OCI-LY7 (cell line): ENCODE data around the gene TMEM151B. TPM values are rescaled to one million over a fixed set of nuclear protein-coding genes. Genes with fewer than 3 reads are reported as not detected.

ENCODE experiments used
- BruUV-seq: library from RNA; stranded (reverse); fragments of 400-500 nt; replicated peaks from 2 replicates; lab custom pipeline; 2021; lab: Mats Ljungman, UMichigan
- CTCF ChIA-PET: fragments of 300-600 bp; sonication (Branson Sonifier 250); formaldehyde crosslinking; loops from one replicate; lab custom pipeline; 2022; ENCODE audit warnings: antibody characterized with exemption; ENCODE audit not compliant: unreplicated experiment; lab: Charles Lee
- POLR2A ChIA-PET: fragments of 300-600 bp; sonication (Branson Sonifier 250); formaldehyde crosslinking; loops from one replicate; lab custom pipeline; 2022; ENCODE audit warnings: antibody characterized with exemption; lab: Charles Lee
- DNase-seq: peaks from one replicate; pipeline ENCODE4 v3.0.0-alpha.2; 2015; ENCODE audit warnings: low spot score
- H2AFZ ChIP-seq: fragments of 200-600 bp; sonication (generic), shearing (Covaris generic); 2 replicates; pipeline ENCODE4 v1.6.1; 2014; ENCODE audit warnings: mild to moderate bottlenecking, antibody characterized with exemption, low read length, moderate library complexity
- H3K27ac ChIP-seq: fragments of 200-600 bp; sonication (generic); 2 replicates; pipeline ENCODE4 v1.5.1; 2014; ENCODE audit warnings: mixed run types, low read depth, mild to moderate bottlenecking, moderate library complexity, low read length, inconsistent platforms; ENCODE audit not compliant: poor library complexity, severe bottlenecking
- H3K36me3 ChIP-seq: fragments of 200-600 bp; sonication (generic); 2 replicates; pipeline ENCODE4 v1.6.1; 2014; ENCODE audit warnings: mild to moderate bottlenecking, antibody characterized with exemption, low read length, moderate library complexity, mixed read lengths; ENCODE audit not compliant: insufficient read depth
- H3K4me1 ChIP-seq: fragments of 200-600 bp; sonication (generic); 2 replicates; pipeline ENCODE4 v1.5.1; 2014; ENCODE audit warnings: mild to moderate bottlenecking, low read length; ENCODE audit not compliant: insufficient read depth, poor library complexity, severe bottlenecking
- H3K4me2 ChIP-seq: fragments of 200-600 bp; sonication (generic); 2 replicates; pipeline ENCODE4 v1.6.1; 2014; ENCODE audit warnings: mild to moderate bottlenecking, low read length
- H3K4me3 ChIP-seq: fragments of 200-600 bp; sonication (generic); 2 replicates; pipeline ENCODE4 v1.5.1; 2014; ENCODE audit warnings: mild to moderate bottlenecking, low read depth, low read length; ENCODE audit not compliant: poor library complexity, severe bottlenecking
- H3K79me2 ChIP-seq: fragments of 200-600 bp; sonication (generic); 2 replicates; pipeline ENCODE4 v1.6.1; 2016; ENCODE audit warnings: low read depth, mild to moderate bottlenecking, low read length, moderate library complexity, mixed read lengths; ENCODE audit not compliant: insufficient read depth
- H3K9me2 ChIP-seq: fragments of 200-600 bp; sonication (generic); 2 replicates; pipeline ENCODE4 v1.6.1; 2016; ENCODE audit warnings: mild to moderate bottlenecking, low read length, mixed read lengths; ENCODE audit not compliant: insufficient read depth
- H3K9me3 ChIP-seq: fragments of 200-600 bp; sonication (generic); 2 replicates; pipeline ENCODE4 v1.6.1; 2014; ENCODE audit warnings: mild to moderate bottlenecking, mixed run types, low read length, mixed read lengths
- H4K20me1 ChIP-seq: fragments of 200-600 bp; sonication (generic); 2 replicates; pipeline ENCODE4 v1.6.1; 2014; ENCODE audit warnings: mild to moderate bottlenecking, antibody characterized with exemption, low read length, moderate library complexity, mixed read lengths; ENCODE audit not compliant: insufficient read depth
- EZH2phosphoT487 ChIP-seq: fragments of 200-600 bp; sonication (generic); IDR thresholded peaks from 2 replicates; pipeline ENCODE4 v1.6.1; 2018; ENCODE audit warnings: low read depth, borderline replicate concordance, mild to moderate bottlenecking, mixed run types, antibody characterized with exemption, low read length, moderate library complexity, mixed read lengths
- intact Hi-C: fragments of 100-400 bp; cut with micrococcal nuclease; formaldehyde crosslinking; loops from one replicate; pipeline ENCODE4 v1.10.0; 2022; ENCODE audit not compliant: unreplicated experiment
- total RNA-seq, 2 experiments: library from RNA; depleted of rRNA in 1 of 2; stranded (reverse); fragments of >200 nt in 1 of 2; shearing (Covaris generic) in 1 of 2; gene quantifications; 2 replicates each; pipeline ENCODE4 v1.2.3, GENCODE V29; 2014 to 2022
- TF ChIP-seq, protein P1 (sequence below): fragments of 200-600 bp; sonication (generic); conservative IDR thresholded peaks from 2 replicates; pipeline ENCODE4 v1.5.1; 2014; ENCODE audit warnings: mild to moderate bottlenecking, antibody characterized with exemption, low read length, moderate library complexity, mixed read lengths

TMEM151B gene
- total RNA-seq, 2 experiments from 2014 or later, result 0.15 TPM; not detected in 1

DNA sequence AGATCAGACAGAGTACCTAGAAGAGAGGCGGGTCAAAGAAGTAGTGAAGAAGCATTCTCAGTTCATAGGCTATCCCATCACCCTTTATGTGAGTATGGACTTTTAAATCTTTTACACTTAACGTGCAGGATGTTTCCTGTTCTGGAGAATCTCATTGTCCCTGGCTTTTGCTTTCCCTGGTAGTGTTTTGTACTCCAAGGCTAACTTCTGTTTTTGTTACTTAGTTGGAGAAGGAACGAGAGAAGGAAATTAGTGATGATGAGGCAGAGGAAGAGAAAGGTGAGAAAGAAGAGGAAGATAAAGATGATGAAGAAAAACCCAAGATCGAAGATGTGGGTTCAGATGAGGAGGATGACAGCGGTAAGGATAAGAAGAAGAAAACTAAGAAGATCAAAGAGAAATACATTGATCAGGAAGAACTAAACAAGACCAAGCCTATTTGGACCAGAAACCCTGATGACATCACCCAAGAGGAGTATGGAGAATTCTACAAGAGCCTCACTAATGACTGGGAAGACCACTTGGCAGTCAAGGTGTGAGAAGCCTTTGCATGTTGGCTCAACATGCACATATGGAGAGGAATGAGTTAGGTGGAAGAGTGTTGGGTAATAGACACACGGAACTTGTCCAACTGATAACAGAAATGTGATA lies 20.1 kb upstream of the TMEM151B start:
- H4K20me1 ChIP-seq, result peaks cover 51% of the 10 kb centered on the region
- TF ChIP-seq, protein P1, sequence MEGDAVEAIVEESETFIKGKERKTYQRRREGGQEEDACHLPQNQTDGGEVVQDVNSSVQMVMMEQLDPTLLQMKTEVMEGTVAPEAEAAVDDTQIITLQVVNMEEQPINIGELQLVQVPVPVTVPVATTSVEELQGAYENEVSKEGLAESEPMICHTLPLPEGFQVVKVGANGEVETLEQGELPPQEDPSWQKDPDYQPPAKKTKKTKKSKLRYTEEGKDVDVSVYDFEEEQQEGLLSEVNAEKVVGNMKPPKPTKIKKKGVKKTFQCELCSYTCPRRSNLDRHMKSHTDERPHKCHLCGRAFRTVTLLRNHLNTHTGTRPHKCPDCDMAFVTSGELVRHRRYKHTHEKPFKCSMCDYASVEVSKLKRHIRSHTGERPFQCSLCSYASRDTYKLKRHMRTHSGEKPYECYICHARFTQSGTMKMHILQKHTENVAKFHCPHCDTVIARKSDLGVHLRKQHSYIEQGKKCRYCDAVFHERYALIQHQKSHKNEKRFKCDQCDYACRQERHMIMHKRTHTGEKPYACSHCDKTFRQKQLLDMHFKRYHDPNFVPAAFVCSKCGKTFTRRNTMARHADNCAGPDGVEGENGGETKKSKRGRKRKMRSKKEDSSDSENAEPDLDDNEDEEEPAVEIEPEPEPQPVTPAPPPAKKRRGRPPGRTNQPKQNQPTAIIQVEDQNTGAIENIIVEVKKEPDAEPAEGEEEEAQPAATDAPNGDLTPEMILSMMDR, result no peak
- TF ChIP-seq EZH2phosphoT487, result no peak
- peaks cover 65% of the 10 kb centered on the region for H3K4me1 ChIP-seq
- H3K4me3 ChIP-seq, result peak overlapping the region; percentile 93
- POLR2A ChIA-PET, result interaction anchor here (0.6 to 1.0 kb wide), 2 partner anchors 25 to 29 kb away, joined by 3 read pairs; no protein-coding TSS in a partner anchor
- peaks cover 82% of the 10 kb centered on the region for H3K36me3 ChIP-seq
- TSS peak; percentile 68 for BruUV-seq
- peak overlapping the region; percentile 98 for H3K4me2 ChIP-seq
- peaks cover 52% of the 10 kb centered on the region for H3K79me2 ChIP-seq
- DNase-seq, result no peak
- H3K9me3 ChIP-seq, result no peaks in the 10 kb centered on the region
- intact Hi-C loops, result no loop called here
- no peak overlapping the region for H2AFZ ChIP-seq
- no peaks in the 10 kb centered on the region for H3K9me2 ChIP-seq
- CTCF ChIA-PET, result no interaction called here
- H3K27ac ChIP-seq, result no peak overlapping the region

DNA sequence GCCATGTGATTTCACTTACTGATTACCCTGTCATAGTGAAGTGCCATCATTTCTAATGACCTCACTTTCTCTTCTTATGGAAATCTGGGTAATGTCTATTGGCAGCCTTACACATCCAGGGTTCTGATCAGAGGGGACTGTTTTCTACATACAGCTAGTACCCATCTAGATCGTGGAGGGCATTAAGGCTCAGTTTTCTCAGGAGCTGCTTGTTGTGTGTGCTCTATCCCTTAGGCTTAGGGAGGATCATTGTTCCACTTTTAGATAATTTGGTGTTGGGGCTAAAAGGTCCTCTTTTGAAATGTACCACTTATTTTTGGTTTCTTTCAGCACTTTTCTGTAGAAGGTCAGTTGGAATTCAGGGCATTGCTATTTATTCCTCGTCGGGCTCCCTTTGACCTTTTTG lies 19.5 kb upstream of the TMEM151B start:
- no peak overlapping the region for H2AFZ ChIP-seq
- H3K27ac ChIP-seq, result no peak overlapping the region
- ChIA-PET POLR2A (interaction anchor here (0.6 to 1.0 kb wide), 3 partner anchors 26 to 56 kb away, joined by 3 read pairs; no protein-coding TSS in a partner anchor), CTCF (no interaction called here)
- H4K20me1 ChIP-seq, result peaks cover 51% of the 10 kb centered on the region
- H3K36me3 ChIP-seq, result peaks cover 88% of the 10 kb centered on the region
- no peaks in the 10 kb centered on the region for H3K9me3 ChIP-seq
- H3K4me3 ChIP-seq, result no peak overlapping the region
- TF ChIP-seq, protein P1, result no peak
- no peak for TF ChIP-seq EZH2phosphoT487
- H3K4me1 ChIP-seq, result peaks cover 65% of the 10 kb centered on the region
- intact Hi-C loops, result no loop called here
- DNase-seq, result no peak
- H3K9me2 ChIP-seq, result no peaks in the 10 kb centered on the region
- BruUV-seq, result no TSS peak
- peak overlapping the region; percentile 98; the same call in 1 of the 2 replicates for H3K4me2 ChIP-seq
- peaks cover 52% of the 10 kb centered on the region for H3K79me2 ChIP-seq
